HepG2 (cell line): ENCODE data around the gene JPH4. TPM values are rescaled to one million over a fixed set of nuclear protein-coding genes. Genes with fewer than 3 reads are reported as not detected.
"Not testable (repeated sequence)": the region's sequence is repeated elsewhere in the genome, so short reads cannot be mapped to it uniquely, and the experiment has no call there.

Experiments used
- ATAC-seq: fragments of 200-7000 bp; cut with Tn5 transposase; 3 replicates; pipeline ENCODE4 v1.9.1; 2020; ENCODE audit warnings: mild to moderate bottlenecking, moderate library complexity
- BruUV-seq: library from RNA; stranded (reverse); fragments of 400-500 nt; replicated peaks from 2 replicates; lab custom pipeline; 2021; lab: Mats Ljungman, UMichigan
- CTCF ChIA-PET: fragments of 300-600 bp; formaldehyde crosslinking; extraction: SDS; loops from one replicate; lab custom pipeline; 2021; ENCODE audit warnings: low total read pairs, inconsistent platforms, low intra/inter-chr PET ratio; lab: Yijun Ruan, JAX
- POLR2A ChIA-PET: fragments of 350-600 bp; sonication (Branson Sonifier 250); formaldehyde crosslinking; loops from one replicate; lab custom pipeline; 2020; ENCODE audit warnings: antibody characterized with exemption, inconsistent platforms; lab: Yijun Ruan, JAX
- DNase-seq: peaks from one replicate; pipeline ENCODE4 v3.0.0-alpha.2; 2015; ENCODE audit warnings: low spot score
- FAIRE-seq: peaks from 3 replicates; lab custom pipeline; 2011; peaks lifted over from hg19 to GRCh38; lab: Jason Lieb, UNC
- H2AFZ ChIP-seq: one replicate; pipeline ENCODE4 v1.6.1; 2011; ENCODE audit warnings: low read length, inconsistent platforms
- H3K27ac ChIP-seq: fragments of 300-600 bp; 3 replicates; pipeline ENCODE4 v1.8.0; 2011; ENCODE audit warnings: mixed run types, mild to moderate bottlenecking, mixed read lengths, low read length, inconsistent platforms; ENCODE audit not compliant: insufficient read depth; ENCODE audit errors: extremely low read length
- H3K27me3 ChIP-seq, 2 experiments: fragments of 200-600 bp in 1 of 2; 2 replicates in 1 of 2; 3 replicates in 1 of 2; pipeline versions ENCODE4 v1.6.0 to v1.8.0; 2011; ENCODE audit warnings: low read length in 2 of 2, mild to moderate bottlenecking in 2 of 2, moderate library complexity in 2 of 2, inconsistent platforms in 1 of 2; ENCODE audit not compliant: insufficient read depth in 2 of 2, control insufficient read depth in 1 of 2
- H3K36me3 ChIP-seq, 2 experiments: fragments of 200-600 bp in 1 of 2; replicated peaks in 1 of 2; 2 replicates in 1 of 2; 3 replicates in 1 of 2; pipeline versions ENCODE4 v1.5.1 to v1.8.0; 2011; ENCODE audit warnings: low read length in 2 of 2, inconsistent platforms in 1 of 2; ENCODE audit not compliant: insufficient read depth in 2 of 2, control insufficient read depth in 1 of 2
- H3K4me1 ChIP-seq: 2 replicates; pipeline ENCODE4 v1.5.1; 2012; ENCODE audit warnings: low read length, inconsistent platforms; ENCODE audit not compliant: insufficient read depth
- H3K4me2 ChIP-seq: 2 replicates; pipeline ENCODE4 v1.6.0; 2011; ENCODE audit warnings: low read depth, low read length, inconsistent platforms
- H3K4me3 ChIP-seq, 3 experiments: fragments of 200-600 bp in 1 of 3; sonication (generic), shearing (Covaris generic) in 1 of 3; replicated peaks in 1 of 3; 2 replicates each; pipeline ENCODE4 v1.5.1; 2011 to 2016; ENCODE audit warnings: low read length in 3 of 3, inconsistent platforms in 2 of 3, low read depth in 2 of 3, mild to moderate bottlenecking in 2 of 3, control low read depth in 1 of 3, mixed read lengths in 1 of 3; ENCODE audit not compliant: insufficient read depth in 1 of 3
- H3K79me2 ChIP-seq: one replicate; pipeline ENCODE4 v1.6.1; 2011; ENCODE audit warnings: low read length, inconsistent platforms; ENCODE audit not compliant: insufficient read depth
- H3K9ac ChIP-seq: 2 replicates; pipeline ENCODE4 v1.6.0; 2011; ENCODE audit warnings: mild to moderate bottlenecking, low read depth, low read length, inconsistent platforms; ENCODE audit not compliant: insufficient read depth
- H3K9me3 ChIP-seq: 2 replicates; pipeline ENCODE4 v1.5.1; 2012; ENCODE audit warnings: mild to moderate bottlenecking, low read length
- H4K20me1 ChIP-seq: 2 replicates; pipeline ENCODE4 v1.6.0; 2011; ENCODE audit warnings: inconsistent platforms, mild to moderate bottlenecking, low read length, moderate library complexity; ENCODE audit not compliant: insufficient read depth
- ATF7 ChIP-seq, 2 experiments: fragments of 450-650 bp in 1 of 2; sonication (generic) in 1 of 2; formaldehyde crosslinking in 1 of 2; IDR thresholded peaks; 2 replicates each; pipeline versions ENCODE4 v1.4.0 to v1.6.1; 2016 to 2020; ENCODE audit warnings: antibody characterized with exemption in 1 of 2, mild to moderate bottlenecking in 1 of 2, missing genetic modification reagents in 1 of 2
- HDAC1 ChIP-seq: sonication (generic); formaldehyde crosslinking; IDR thresholded peaks from 2 replicates; pipeline ENCODE4 v1.5.1; 2020; ENCODE audit warnings: mild to moderate bottlenecking, missing genetic modification reagents
- HMG20A ChIP-seq: IDR thresholded peaks from 2 replicates; pipeline ENCODE4 v1.6.1; 2016; ENCODE audit warnings: borderline replicate concordance
- ZNF260 ChIP-seq: sonication (generic); formaldehyde crosslinking; IDR thresholded peaks from 2 replicates; pipeline ENCODE4 v1.4.0; 2020; ENCODE audit warnings: missing genetic modification reagents, low read depth, mild to moderate bottlenecking, borderline replicate concordance
- ZNF317 ChIP-seq: sonication (generic); formaldehyde crosslinking; IDR thresholded peaks from 2 replicates; pipeline ENCODE4 v1.5.0; 2020; ENCODE audit warnings: mild to moderate bottlenecking, missing genetic modification reagents
- ZNF766 ChIP-seq: sonication (generic); formaldehyde crosslinking; IDR thresholded peaks from 2 replicates; pipeline ENCODE4 v1.5.0; 2020; ENCODE audit warnings: missing genetic modification reagents, borderline replicate concordance
- WGBS: methylation state at CpG from one replicate; pipeline ENCODE4 v1.1.6; 2017; ENCODE audit warnings: low lambda C conversion rate; 5-methylcytosine and 5-hydroxymethylcytosine counted together
- in situ Hi-C: cut with HindIII; loops from 2 replicates; pipeline ENCODE4 v1.10.0; 2017; ENCODE audit warnings: low pct_unique_long_range_greater_than_20kb; ENCODE audit not compliant: extremely low pct_ligation_motif_present
- intact Hi-C: fragments of 100-400 bp; cut with micrococcal nuclease; formaldehyde crosslinking; loops from one replicate; pipeline ENCODE4 v1.10.0; 2022; ENCODE audit not compliant: unreplicated experiment
- polyA plus RNA-seq, 8 experiments: library from polyadenylated mRNA; depleted of rRNA in 3 of 8; stranded (reverse) in 7 of 8; unstranded in 1 of 8; fragments of >200 nt; fragmentation: Illumina TruSeq in 4 of 8; extraction: Trizol in 4 of 8; gene quantifications; 2 replicates each; pipeline versions ENCODE4 v1.2.1 to v1.2.3, GENCODE V29; 2011 to 2016; ENCODE audit warnings: low read depth in 4 of 8, missing spikeins in 1 of 8, mixed read lengths in 1 of 8; ENCODE audit not compliant: insufficient read depth in 1 of 8
- total RNA-seq, 5 experiments: library from RNA; depleted of rRNA; stranded (reverse); fragments of >200 nt; fragmentation: Illumina TruSeq; extraction: Trizol; gene quantifications; 2 replicates each; pipeline ENCODE4 v1.2.3, GENCODE V29; 2016; ENCODE audit warnings: low read depth in 1 of 5
- TF ChIP-seq, protein P1 (sequence below): sonication (generic); formaldehyde crosslinking; IDR thresholded peaks from 2 replicates; pipeline ENCODE4 v1.5.0; 2020; ENCODE audit warnings: mild to moderate bottlenecking, missing genetic modification reagents
- TF ChIP-seq, protein P2 (sequence below): sonication (generic); formaldehyde crosslinking; IDR thresholded peaks from 2 replicates; pipeline ENCODE4 v1.4.0; 2020; ENCODE audit warnings: missing genetic modification reagents, borderline replicate concordance
- TF ChIP-seq, protein P3 (sequence below): sonication (generic); formaldehyde crosslinking; IDR thresholded peaks from 2 replicates; pipeline ENCODE4 v1.9.0; 2021; ENCODE audit warnings: missing genetic modification reagents, borderline replicate concordance
- TF ChIP-seq, protein P4 (sequence below): sonication (generic); formaldehyde crosslinking; IDR thresholded peaks from 2 replicates; pipeline ENCODE4 v1.5.0; 2020; ENCODE audit warnings: missing genetic modification reagents, mild to moderate bottlenecking, borderline replicate concordance
- TF ChIP-seq, protein P5 (sequence below): sonication (generic); formaldehyde crosslinking; IDR thresholded peaks from 2 replicates; pipeline ENCODE4 v1.5.1; 2020; ENCODE audit warnings: missing genetic modification reagents, mild to moderate bottlenecking, borderline replicate concordance

Gene JPH4
- total and polyA plus RNA-seq, 2 of the 13 experiments (the other 11 are each of a cell fraction or from before 2014, with no cell fraction given): 0.08 to 0.22 TPM

DNA sequence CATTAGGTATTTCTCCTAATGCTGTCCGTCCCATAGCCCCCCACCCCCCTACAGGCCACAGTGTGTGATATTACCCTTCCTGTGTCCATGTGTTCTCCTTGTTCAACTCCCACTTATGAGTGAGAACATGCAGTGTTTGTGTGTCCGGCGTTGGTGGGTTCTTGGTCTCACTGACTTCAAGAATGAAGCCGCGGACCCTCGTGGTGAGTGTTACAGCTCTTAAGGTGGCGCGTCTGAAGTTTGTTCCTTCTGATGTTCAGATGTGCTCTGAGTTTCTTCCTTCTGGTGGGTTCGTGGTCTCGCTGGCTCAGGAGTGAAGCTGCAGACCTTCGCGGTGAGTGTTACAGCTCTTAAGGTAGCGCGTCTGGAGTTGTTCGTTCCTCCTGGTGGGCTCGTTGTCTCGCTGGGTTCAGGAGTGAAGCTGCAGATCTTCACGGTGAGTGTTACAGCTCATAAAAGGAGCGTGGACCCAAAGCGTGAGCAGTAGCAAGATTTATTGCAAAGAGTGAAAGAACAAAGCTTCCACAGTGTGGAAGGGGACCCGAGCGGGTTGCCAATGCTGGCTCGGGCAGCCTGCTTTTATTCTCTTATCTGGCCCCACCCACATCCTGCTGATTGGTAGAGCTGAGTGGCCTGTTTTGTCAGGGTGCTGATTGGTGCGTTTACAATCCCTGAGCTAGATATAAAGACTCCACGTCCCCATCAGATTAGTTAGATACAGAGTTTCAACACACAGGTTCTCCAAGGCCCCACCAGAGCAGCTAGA, 5.4 kb upstream of the JPH4 start:
- CTCF ChIA-PET; TF ChIP-seq ATF7 (IDR thresholded peaks at IDR 0.05): not testable (repeated sequence)
- intact Hi-C loops: loop anchor here (10.0 kb wide), 1 partner anchor 851 kb away; no protein-coding TSS in a partner anchor
- TF ChIP-seq, protein P1, sequence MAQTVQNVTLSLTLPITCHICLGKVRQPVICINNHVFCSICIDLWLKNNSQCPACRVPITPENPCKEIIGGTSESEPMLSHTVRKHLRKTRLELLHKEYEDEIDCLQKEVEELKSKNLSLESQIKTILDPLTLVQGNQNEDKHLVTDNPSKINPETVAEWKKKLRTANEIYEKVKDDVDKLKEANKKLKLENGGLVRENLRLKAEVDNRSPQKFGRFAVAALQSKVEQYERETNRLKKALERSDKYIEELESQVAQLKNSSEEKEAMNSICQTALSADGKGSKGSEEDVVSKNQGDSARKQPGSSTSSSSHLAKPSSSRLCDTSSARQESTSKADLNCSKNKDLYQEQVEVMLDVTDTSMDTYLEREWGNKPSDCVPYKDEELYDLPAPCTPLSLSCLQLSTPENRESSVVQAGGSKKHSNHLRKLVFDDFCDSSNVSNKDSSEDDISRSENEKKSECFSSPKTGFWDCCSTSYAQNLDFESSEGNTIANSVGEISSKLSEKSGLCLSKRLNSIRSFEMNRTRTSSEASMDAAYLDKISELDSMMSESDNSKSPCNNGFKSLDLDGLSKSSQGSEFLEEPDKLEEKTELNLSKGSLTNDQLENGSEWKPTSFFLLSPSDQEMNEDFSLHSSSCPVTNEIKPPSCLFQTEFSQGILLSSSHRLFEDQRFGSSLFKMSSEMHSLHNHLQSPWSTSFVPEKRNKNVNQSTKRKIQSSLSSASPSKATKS (CRISPR knock-in tag): peak; percentile 91; the same call in 1 of the 2 replicates
- peak; percentile 83 for TF ChIP-seq ZNF317
- TF ChIP-seq ATF7 (CRISPR knock-in tag; IDR thresholded peaks at IDR 0.05): peak; percentile 92
- TF ChIP-seq, protein P2, sequence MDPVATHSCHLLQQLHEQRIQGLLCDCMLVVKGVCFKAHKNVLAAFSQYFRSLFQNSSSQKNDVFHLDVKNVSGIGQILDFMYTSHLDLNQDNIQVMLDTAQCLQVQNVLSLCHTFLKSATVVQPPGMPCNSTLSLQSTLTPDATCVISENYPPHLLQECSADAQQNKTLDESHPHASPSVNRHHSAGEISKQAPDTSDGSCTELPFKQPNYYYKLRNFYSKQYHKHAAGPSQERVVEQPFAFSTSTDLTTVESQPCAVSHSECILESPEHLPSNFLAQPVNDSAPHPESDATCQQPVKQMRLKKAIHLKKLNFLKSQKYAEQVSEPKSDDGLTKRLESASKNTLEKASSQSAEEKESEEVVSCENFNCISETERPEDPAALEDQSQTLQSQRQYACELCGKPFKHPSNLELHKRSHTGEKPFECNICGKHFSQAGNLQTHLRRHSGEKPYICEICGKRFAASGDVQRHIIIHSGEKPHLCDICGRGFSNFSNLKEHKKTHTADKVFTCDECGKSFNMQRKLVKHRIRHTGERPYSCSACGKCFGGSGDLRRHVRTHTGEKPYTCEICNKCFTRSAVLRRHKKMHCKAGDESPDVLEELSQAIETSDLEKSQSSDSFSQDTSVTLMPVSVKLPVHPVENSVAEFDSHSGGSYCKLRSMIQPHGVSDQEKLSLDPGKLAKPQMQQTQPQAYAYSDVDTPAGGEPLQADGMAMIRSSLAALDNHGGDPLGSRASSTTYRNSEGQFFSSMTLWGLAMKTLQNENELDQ (CRISPR knock-in tag): peak; percentile 98
- TF ChIP-seq HDAC1 (CRISPR knock-in tag): peak; percentile 98
- TF ChIP-seq ZNF260 (CRISPR knock-in tag): peak; percentile 72; the same call in 1 of the 2 replicates
- TF ChIP-seq, protein P3, sequence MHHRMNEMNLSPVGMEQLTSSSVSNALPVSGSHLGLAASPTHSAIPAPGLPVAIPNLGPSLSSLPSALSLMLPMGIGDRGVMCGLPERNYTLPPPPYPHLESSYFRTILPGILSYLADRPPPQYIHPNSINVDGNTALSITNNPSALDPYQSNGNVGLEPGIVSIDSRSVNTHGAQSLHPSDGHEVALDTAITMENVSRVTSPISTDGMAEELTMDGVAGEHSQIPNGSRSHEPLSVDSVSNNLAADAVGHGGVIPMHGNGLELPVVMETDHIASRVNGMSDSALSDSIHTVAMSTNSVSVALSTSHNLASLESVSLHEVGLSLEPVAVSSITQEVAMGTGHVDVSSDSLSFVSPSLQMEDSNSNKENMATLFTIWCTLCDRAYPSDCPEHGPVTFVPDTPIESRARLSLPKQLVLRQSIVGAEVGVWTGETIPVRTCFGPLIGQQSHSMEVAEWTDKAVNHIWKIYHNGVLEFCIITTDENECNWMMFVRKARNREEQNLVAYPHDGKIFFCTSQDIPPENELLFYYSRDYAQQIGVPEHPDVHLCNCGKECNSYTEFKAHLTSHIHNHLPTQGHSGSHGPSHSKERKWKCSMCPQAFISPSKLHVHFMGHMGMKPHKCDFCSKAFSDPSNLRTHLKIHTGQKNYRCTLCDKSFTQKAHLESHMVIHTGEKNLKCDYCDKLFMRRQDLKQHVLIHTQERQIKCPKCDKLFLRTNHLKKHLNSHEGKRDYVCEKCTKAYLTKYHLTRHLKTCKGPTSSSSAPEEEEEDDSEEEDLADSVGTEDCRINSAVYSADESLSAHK: 0 out of 2 replicates have a peak, but pooled peaks have one; percentile 93
- peak; percentile 49; the same call in 1 of the 2 replicates for TF ChIP-seq ZNF766 (CRISPR knock-in tag)
- TF ChIP-seq, protein P4, sequence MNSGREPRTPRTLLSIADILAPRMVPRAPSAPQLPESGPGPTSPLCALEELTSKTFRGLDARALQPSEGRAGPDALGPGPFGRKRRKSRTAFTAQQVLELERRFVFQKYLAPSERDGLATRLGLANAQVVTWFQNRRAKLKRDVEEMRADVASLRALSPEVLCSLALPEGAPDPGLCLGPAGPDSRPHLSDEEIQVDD: peak; percentile 82; the same call in 1 of the 2 replicates
- TF ChIP-seq, protein P5, sequence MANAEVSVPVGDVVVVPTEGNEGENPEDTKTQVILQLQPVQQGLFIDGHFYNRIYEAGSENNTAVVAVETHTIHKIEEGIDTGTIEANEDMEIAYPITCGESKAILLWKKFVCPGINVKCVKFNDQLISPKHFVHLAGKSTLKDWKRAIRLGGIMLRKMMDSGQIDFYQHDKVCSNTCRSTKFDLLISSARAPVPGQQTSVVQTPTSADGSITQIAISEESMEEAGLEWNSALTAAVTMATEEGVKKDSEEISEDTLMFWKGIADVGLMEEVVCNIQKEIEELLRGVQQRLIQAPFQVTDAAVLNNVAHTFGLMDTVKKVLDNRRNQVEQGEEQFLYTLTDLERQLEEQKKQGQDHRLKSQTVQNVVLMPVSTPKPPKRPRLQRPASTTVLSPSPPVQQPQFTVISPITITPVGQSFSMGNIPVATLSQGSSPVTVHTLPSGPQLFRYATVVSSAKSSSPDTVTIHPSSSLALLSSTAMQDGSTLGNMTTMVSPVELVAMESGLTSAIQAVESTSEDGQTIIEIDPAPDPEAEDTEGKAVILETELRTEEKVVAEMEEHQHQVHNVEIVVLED (CRISPR knock-in tag): peak; percentile 58
- 0 out of 2 replicates have a peak, but pooled peaks have one; percentile 34 for TF ChIP-seq HMG20A

More for the DNA sequence above, 5.4 kb upstream of the JPH4 start:
- ATAC-seq (peak; percentile 68), DNase-seq (peak; percentile 98)
- TSS peak; percentile 98 for BruUV-seq
- FAIRE-seq, H3K27me3 ChIP-seq, H4K20me1 ChIP-seq, H2AFZ ChIP-seq, H3K9me3 ChIP-seq, H3K36me3 ChIP-seq, H3K79me2 ChIP-seq, in situ Hi-C loops: not testable (repeated sequence)
- H3K9ac ChIP-seq: peak overlapping the region; percentile 32; the same call in 1 of the 2 replicates
- H3K27ac ChIP-seq: peak overlapping the region; percentile 78
- WGBS: 38% methylated on average over 25 of the region's 25 CpGs
- H3K4me2 ChIP-seq: peak overlapping the region; percentile 68; the same call in 1 of the 2 replicates
- peak overlapping the region in 2 of 3 experiments; percentile 32 to 42; a peak in 4 of 6 replicates for H3K4me3 ChIP-seq
- peaks cover 41% of the 10 kb centered on the region for H3K4me1 ChIP-seq
- POLR2A ChIA-PET: interaction anchor here (0.9 to 8.8 kb wide), 16 partner anchors 12 to 563 kb away, joined by 3 to 924 read pairs (median 8); partner anchors contain the start of genes AP1G2, DHRS2, PSME2 and THTPA
